Lung microvascular endothelial cell (primary cell): ENCODE data around the gene RAB27B. TPM values are rescaled to one million over a fixed set of nuclear protein-coding genes. Genes with fewer than 3 reads are reported as not detected.
A peak's percentile ranks its signal among the peaks of the same experiment; 100 is the strongest.
"Not testable (repeated sequence)": the region's sequence is repeated elsewhere in the genome, so short reads cannot be mapped to it uniquely, and the experiment has no call there.

ENCODE experiments used
- DNase-seq, 2 donors: peaks; one replicate each; pipeline versions ENCODE4 v3.0.0 to v3.0.0-alpha.2; 2010; ENCODE audit warnings: low read depth in 2 of 2
- total RNA-seq: library from RNA; depleted of rRNA; stranded (reverse); fragments of >200 nt; gene quantifications from 2 replicates; pipeline ENCODE4 v1.2.1, GENCODE V29; 2014

RAB27B gene
- total RNA-seq, 1 donor from 2014 or later, result not detected

- no peak for DNase-seq
Observed at GRCh38 chr18:54813977-54814565, 14.2 kb upstream of the RAB27B start.

DNA sequence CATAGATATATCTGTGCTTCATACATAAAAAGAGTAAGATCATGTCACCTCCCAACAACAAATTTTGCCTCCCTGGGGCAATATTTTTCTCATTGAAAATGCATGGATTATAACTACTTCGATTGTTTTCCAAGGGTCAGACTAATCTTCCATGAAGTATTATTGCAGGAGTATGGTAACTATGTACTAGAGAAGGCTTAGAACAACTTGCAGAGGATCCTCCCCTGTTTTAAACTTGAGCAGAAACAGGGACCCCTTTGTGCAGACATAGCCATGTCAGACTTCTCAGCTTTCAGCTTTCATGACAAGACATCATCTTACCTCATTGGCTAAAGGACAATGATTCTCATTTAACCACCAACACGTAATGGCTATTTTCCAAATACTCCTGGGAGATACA lies 13.2 kb upstream of the RAB27B start:
- no peak for DNase-seq

GRCh38 chr18:54820785-54821275 lies 7.4 kb upstream of the RAB27B start:
- not testable (repeated sequence) for DNase-seq

- DNase-seq, result no peak
Observed at GRCh38 chr18:54822872-54823845, 5.1 kb upstream of the RAB27B start.

DNA sequence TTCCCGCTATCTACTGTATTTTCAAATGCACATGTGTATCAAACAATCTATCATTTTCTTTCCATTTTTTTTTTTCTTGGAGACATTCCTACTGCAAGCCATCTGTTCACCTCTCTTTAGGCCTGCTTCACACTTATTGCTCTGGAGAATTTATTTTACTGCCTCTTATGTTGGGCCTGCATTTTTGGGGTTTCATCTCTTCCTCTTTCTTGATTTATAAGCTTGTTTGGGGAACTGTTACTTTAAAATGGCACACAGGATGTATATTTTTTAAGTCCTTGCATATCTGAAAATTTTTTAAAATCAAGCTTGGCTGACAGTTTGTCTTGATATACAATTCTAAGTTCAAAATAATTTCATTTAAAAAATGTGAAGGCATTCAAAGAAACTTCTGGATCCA lies 3.5 kb upstream of the RAB27B start:
- no peak for DNase-seq

DNA sequence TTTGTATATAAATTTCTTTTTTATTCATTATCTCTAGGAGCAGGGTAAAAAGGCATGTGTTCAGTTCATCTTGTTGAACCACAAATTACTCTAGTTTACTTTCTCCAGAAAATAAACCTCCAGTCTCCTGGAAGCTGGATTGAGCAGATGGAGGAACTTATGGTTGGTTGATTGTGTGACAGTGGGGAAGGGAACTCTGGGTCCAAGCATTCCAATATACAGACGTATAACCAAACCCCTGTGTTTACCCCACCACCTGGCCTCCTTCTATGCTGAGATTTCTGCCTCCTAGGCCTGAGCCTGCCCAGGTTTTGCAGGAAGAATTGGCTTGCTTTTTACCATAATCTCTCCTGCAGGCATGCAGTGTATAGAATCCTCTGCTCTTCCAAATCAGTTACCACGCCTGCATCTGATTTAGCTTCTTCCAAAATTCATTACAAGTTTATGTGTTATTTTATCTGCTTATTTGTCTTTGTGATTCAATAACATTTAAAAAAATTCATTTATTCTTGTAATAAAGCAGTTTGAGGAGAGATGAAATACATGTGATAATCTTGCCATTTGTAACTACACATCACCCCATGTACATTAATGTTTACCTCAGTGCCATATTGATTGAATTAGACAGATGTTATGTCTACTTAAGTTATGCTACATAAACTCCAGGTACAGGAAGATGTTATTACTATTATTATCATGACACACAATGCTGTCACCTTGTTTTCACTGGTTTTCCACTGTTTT lies 2.5 kb upstream of the RAB27B start:
- no peak for DNase-seq

DNA sequence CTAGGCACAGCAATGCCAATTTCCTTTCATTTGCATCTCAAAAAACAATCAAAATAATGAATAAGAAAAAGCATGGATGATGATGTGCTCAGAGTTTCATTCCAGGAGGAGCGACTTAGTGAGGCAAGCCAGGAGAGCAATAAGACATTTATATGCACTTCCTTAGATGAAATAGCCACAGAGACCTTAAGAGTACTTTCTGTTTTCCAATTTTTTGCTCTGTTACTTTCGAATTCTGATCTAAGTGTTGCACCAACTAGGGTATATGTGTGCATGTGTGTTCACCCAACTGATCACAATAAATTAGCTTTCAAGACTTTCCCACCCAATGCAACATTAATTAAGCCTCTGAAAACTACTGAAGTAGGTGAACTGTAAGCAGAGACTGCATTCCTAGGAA lies 709 bp downstream of the RAB27B start:
- DNase-seq, result no peak

DNA sequence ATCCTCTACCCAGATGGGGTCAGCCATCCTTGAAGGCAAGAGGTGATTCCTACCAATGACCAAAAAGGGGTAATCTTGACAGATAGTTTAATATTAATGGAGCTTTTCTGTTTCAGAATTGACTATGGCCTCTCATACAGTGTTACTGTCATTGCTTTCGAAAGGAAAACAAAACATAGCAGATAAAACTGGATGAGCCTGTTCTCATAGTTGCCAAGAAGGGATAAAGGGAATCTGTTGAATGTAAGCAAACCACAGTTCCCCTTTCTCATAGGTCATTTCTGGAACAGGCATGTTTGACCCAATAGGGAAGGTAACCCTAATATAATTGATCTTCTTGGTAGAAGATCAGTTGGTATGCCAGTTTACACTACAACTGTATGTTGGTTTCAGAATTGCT lies 1.6 kb downstream of the RAB27B start:
- DNase-seq, result no peak

DNA sequence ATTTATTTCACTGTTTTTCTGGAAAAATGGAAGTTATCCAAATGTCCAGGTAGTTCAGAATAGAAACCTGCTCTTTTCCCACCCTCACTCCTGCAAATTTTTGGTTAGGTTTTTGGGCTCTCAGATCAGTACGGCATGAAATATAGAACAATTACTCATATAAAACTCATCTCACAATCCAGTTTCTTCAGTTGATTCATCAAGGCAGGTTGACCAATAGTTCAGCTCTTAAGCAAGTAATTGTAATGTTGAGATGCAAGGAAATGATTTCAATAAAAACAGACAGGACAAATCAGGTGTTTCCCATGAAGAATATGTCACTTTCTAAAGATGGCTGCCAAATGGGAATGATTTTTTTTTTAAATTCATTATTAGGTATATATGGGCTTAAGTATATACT lies 2.0 kb downstream of the RAB27B start:
- DNase-seq, result no peak

DNA sequence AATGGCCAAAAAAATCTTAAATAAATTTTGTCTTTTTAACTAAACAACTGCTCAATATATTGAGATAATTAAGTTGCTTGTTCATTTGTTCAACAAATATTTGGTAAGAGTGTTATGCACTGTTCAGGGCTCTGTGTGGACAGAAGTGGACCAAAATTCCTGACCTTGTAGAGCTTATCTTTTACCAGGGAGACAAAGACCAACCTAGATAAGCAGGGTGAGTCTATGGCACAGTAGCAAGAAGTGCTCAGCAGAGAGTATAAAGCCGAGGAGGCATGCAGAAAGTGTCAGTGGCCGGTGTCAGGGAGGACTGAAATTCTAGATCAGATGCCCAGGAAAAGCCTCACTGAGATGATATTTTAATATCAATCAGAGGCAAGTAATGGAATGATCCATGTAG lies 2.6 kb downstream of the RAB27B start:
- no peak for DNase-seq

- DNase-seq, result no peak
Observed at GRCh38 chr18:54835944-54836343, 7.7 kb downstream of the RAB27B start.

GRCh38 chr18:54843314-54843713 lies 15.0 kb downstream of the RAB27B start:
- no peak for DNase-seq

DNA sequence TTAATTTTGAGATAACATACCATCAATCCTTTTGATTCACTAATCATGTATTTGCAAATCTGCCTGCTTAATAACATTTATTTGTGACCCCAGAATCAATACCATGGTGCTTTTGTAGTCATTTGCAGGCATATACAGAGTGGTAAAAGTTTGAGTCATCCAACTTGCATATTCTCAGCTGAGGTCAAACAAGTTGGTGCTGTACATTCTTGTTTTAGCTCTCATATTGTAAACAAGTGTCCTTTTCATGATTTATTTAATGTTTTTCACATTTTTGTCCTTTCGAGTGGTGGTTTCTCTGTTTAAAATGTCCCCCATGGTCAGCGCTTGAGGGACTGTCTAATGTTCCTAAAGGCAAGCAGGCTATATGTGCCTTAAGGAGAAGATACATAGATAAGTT lies 17.5 kb downstream of the RAB27B start:
- no peak for DNase-seq

DNA sequence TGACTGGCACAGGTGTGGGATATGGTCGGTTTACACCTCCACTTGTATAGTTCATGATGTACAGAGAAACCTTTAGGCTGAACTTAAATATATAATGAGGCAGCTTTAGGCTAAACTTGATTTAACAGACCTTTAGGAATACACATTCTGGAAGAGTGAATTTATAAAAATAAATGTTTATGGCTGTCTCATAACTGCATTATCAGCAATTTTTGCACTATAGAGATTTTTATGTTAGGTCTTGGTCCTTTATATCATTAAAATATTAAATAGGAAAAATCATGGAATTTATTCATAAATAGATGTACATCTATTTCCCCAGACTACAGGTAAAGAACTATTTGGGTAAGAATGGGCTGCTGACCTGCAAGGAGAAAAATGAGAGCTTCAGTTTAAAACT lies 19.8 kb downstream of the RAB27B start:
- no peak for DNase-seq

DNA sequence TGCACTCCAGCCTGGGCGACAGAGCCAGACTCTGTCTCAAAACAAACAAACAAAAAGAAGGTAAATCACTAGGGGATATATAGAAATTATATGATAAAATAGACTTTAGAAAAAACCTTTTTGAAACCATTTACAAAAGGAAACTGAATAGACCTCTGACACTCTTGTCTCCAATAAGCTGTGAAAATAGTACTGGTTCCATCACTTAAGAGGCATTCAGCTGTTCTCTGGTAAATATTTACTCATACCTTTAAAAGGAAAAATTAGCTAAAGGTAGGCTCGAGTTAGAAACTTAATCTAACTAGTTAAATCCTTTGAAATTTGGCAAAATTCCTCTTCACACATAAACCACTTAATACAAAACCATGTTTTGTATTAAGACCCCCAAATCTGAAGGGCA lies 21.4 kb downstream of the RAB27B start:
- DNase-seq, result no peak

DNA sequence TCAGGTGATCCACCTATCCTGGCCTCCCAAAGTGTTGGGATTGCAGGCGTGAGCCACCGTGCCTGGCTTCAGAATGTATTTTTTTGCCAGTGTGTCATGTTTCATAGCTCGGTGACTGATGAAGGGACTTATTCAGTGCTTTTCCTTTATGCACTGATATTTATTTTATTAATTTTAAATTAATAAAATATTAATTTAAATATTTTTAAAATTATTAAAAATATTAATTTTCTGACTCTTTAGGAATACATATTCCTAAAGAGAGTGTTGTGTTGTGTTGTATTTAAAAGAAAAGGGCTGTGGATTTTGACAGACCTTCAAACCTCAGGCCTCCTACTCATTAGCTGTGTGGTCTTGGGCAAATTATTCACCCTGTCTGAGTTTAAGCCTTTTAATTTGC lies 22.3 kb downstream of the RAB27B start:
- no peak for DNase-seq

GRCh38 chr18:54852780-54853675 lies 24.8 kb downstream of the RAB27B start:
- peak; percentile 1 to 48 for DNase-seq

- DNase-seq, result not testable (repeated sequence)
Observed at GRCh38 chr18:54855050-54855449, 26.8 kb downstream of the RAB27B start.

GRCh38 chr18:54856105-54856646 lies 27.9 kb downstream of the RAB27B start:
- DNase-seq, result no peak

GRCh38 chr18:54857499-54857898 lies 29.2 kb downstream of the RAB27B start:
- DNase-seq, result no peak
